Stimulated activated CD4-positive, alpha-beta T cell treated with anti-CD3 and anti-CD28 coated beads, Interleukin-2, amount 100 ng/mL, for 24 hours (primary cell): Measurements from ENCODE around the gene WWOX.

Source experiments
- DNase-seq, 2 donors: peaks; one replicate each; pipeline ENCODE4 v3.0.0-alpha.2; 2020

WWOX gene

GRCh38 chr16:78106686-78107085 lies 7.2 kb downstream of the WWOX start:
- no peak for DNase-seq

DNA sequence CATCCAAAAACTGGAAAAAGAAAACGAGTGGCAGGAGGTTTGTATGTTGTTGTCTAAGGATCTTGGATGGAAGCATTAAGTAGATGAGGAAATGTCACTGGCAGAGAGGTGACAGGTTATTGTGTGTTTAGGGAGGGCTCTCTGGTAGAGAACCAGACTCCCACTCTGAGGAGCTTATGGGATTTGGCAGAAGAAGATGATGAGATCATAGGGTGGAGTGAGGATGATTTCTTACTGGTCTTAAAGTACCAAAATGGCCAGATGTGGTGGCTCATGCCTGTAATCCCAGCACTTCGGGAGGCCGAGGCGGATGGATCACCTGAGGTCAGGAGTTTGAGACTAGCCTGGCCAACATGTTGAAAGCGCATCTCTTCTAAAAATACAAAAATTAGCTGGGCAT lies 9.0 kb downstream of the WWOX start:
- no peak for DNase-seq

GRCh38 chr16:78113258-78113657 lies 13.8 kb downstream of the WWOX start:
- DNase-seq, result no peak

GRCh38 chr16:78115659-78116058 lies 16.2 kb downstream of the WWOX start:
- DNase-seq, result no peak

DNA sequence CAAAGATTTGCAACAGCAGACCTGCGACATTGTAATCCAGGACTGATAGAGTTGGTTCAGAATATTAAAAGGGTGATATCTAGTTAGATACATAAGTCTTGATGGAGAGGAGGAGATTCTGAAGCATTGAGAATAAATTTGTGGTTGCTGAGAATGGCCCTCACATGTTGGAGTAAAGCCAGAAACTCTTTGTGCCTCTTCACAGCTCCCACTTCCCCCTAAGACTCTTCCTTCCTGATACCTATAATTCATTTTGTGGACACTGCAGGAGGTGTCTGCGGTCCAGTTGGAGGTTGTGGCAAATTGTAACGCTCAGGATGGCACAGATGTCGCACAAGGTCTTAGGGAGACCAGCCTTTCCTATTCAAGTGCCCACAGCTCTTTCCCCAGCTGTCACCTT lies 17.5 kb downstream of the WWOX start:
- no peak for DNase-seq

- DNase-seq, result no peak
These were observed 17.9 kb downstream of the WWOX start for GRCh38 chr16:78117391-78117790.

DNA sequence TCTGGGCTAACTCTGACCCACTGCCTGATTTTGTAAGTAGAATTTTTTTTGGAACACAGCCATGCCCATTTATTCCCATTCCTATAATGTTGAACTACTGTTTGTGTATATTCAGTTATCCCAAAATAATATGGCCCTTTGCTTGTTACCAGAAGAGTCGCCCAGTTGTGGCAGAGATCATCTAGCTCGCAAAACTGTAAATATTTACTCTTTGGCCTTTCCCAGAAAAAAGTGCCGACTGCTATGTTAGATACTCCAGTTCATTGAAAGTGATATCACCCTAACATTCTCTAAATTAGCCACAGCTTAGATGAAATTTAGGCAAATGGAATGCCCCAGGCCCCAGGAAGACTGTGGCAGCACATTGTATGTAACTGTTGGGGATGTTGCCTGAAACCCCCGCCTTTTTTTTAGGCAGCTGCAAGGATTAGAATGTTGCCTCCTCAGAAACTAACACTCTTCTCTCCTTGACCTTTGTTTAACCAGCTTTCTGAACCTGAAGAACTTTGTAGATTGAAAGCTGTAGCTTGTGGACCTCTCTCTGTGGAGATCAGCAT lies 19.1 kb downstream of the WWOX start:
- DNase-seq, result no peak

- no peak for DNase-seq
These were observed 23.4 kb downstream of the WWOX start for GRCh38 chr16:78122774-78123315.

GRCh38 chr16:78125112-78125844 lies 25.8 kb downstream of the WWOX start:
- DNase-seq, result no peak

DNA sequence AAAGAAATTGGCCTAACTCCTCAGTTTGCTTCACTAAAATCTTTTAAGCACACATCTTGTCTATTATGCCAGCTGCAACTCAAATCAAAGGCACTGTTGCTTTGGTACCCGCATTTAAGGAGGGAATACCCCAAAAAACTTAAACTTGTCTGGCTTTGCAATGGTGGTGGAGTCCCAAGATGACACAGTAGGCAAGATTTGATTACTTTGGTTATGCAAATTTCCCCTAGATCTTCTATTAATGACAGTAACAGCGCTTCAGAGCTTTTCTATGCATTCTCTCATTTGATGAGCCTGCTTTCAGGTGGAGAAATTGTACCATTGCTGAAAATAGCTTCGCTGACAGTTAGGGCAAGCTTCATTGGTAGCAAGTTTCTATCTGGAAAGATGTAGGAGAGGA lies 27.2 kb downstream of the WWOX start:
- no peak for DNase-seq

GRCh38 chr16:78127130-78127529 lies 27.7 kb downstream of the WWOX start:
- DNase-seq, result no peak

DNA sequence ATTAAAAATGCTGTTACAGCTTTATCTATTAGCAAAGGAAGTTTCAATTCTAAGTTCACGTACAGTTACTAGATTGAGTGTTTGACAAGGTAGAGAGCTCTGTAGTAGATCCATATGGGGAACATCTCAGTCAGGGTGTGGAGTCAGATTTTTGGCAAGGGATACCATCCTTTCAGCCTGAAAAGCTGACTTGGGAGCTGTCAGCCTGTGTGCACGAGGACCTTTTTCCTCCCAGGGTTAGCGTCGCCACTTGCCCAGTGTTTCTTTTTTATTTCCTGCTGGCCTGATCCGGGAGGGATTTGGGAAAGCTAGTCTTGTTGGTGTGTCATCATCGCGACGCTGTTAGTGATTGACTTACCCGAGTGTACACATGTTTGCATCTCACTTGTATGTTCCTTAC lies 29.5 kb downstream of the WWOX start:
- no peak for DNase-seq

DNA sequence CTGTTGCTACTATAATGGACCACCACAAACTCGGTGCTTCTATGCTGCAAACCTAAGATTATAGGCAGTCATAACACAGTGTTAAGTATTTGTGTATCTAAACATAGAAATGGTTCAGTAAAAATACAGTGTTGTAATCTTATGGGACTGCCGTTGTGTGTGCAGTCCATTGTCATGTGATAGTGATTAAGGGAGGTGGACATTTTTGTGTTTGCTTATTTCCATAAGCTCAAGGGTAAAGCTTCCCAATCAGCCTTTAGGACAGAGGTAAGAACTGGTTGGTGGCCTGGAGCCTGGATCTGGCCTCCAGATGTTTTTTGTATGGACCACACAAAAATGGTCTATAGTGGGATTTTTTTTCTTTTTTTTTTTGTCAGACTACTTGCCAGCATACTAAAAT lies 29.9 kb downstream of the WWOX start:
- DNase-seq, result no peak

GRCh38 chr16:78130083-78130608 lies 30.7 kb downstream of the WWOX start:
- DNase-seq, result no peak

- DNase-seq, result no peak
These were observed 31.5 kb downstream of the WWOX start for GRCh38 chr16:78130950-78131349.

GRCh38 chr16:78133919-78134318 lies 34.5 kb downstream of the WWOX start:
- DNase-seq, result no peak

GRCh38 chr16:78134944-78135619 lies 35.6 kb downstream of the WWOX start:
- DNase-seq, result no peak

GRCh38 chr16:78137179-78137578 lies 37.7 kb downstream of the WWOX start:
- DNase-seq, result no peak

DNA sequence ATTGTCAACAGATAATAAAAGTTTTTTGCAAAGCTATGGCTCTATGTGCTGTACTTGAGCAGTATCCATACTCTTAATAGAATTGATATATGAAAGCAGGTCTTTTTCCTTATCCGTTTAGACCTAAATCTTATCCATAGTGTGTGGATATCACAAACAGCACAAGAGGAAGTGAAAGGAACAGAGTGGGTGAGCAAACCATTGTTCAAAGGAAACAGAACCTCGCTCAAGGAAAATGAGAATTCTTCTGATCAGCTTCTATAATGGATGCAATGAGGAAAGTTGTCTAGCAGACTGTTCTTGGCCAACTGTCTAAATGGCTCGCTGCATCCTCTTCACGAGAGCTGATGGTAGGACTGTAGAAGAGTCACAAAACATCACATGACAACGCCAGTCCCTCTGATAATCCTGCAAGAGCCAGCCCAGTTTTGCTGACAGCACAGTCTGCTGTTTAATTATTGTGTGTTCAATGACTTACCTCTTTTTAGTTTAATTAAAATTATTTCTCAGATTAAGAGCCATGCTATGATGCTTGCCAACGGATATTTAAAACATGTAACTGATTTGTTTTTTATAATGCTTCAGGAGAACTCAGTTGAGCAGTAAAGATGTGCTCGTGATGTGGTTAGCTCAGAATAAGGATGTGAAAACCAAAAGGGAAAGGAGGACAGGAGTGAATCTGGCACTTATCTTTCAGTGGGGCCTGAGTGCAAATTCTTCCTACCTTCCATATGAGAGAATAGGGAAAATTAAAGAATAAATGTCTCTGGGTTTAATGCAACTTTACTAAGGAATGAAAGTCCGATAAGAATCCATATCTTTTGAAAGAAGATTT lies 38.5 kb downstream of the WWOX start:
- no peak for DNase-seq

DNA sequence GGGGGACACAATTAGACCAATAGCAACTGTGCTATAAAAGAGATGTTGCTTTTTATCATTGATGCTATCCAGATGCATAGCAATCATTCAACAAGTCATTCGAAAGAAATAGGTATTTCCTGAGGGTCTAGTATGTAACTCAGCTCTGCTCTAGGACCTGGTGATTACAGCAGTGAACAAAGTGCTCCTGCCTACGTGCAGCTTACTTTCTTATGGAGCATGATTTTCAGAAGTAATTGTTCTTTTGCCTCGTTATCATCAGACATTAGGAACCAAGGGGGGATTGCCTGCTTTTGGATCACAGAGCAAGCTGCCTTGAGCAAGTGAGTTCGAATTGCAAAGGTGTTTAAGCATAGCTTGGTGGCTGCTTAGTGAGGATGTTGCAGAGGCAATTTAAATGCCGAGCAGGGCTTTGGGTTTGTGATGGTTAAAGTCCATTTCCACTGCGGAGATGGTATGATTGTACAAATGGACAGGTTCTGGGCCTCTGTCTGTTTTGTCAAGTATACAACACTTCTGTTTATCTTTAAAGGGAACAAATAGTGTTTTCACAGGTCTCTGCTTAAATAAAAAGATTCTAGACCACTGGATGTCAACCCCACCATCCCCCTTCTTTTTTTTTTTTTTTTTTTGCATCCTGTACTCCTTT lies 41.5 kb downstream of the WWOX start:
- DNase-seq, result no peak

DNA sequence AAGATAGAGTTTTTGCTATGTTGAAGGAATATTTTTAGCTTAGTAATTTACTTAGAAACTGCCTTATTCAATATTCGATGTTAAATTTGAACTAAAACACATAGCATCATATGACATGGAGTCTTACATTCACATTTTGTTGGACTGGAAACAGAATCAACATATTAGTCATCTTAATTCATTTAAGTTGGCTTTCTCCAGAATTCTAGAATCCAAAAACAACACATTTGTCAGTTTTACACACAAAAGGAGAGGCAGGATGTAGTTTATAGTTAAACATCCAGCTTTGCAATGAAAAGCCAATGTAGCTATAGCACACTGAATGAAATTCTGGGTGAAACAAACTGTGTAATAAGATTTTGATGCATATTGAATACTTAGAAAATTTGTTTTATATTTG lies 43.3 kb downstream of the WWOX start:
- DNase-seq, result no peak

DNA sequence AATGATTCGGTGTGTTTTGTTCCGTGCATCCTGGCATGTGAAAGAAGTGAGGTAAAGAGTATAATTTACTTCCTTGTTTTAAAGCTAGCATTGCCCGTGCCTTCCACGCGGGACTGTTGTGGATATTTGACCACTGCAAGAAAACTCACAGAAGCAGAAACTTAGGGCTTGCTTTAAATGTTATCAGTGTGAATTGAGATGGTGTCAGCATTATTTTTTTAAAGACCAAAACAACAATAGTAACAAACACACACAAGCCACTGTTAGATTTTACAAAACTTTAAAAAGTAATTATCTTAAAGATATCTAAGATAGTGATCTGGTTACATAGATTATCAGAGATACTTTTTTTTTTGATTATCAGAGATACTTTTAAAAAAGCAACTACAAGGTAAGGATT lies 47.4 kb downstream of the WWOX start:
- no peak for DNase-seq
